DND-41 (cell line): ENCODE results near the gene KDELR1.
"Not testable (repeated sequence)": the region's sequence is repeated elsewhere in the genome, so short reads cannot be mapped to it uniquely, and the experiment has no call there.

ENCODE experiments used
- ATAC-seq: fragments of 200-7000 bp; cut with Tn5 transposase; 3 replicates; pipeline ENCODE4 v1.9.1; 2021; ENCODE audit warnings: low read depth; ENCODE audit not compliant: insufficient read depth
- DNase-seq: peaks from one replicate; pipeline ENCODE4 v3.0.0-alpha.2; 2020
- H2AFZ ChIP-seq: 2 replicates; pipeline ENCODE4 v1.6.0; 2012; ENCODE audit warnings: low read depth, low read length
- H3K27ac ChIP-seq: 2 replicates; pipeline ENCODE4 v1.5.1; 2012; ENCODE audit warnings: low read length, inconsistent platforms
- H3K27me3 ChIP-seq: fragments of 200-600 bp; sonication (generic); 2 replicates; pipeline ENCODE4 v1.6.0; 2012; ENCODE audit warnings: low read length, mild to moderate bottlenecking, inconsistent platforms; ENCODE audit not compliant: insufficient read depth, poor library complexity
- H3K36me3 ChIP-seq: 2 replicates; pipeline ENCODE4 v1.5.1; 2012; ENCODE audit warnings: low read length, inconsistent platforms; ENCODE audit not compliant: insufficient read depth
- H3K4me1 ChIP-seq: 2 replicates; pipeline ENCODE4 v1.5.1; 2012; ENCODE audit warnings: mild to moderate bottlenecking, low read length; ENCODE audit not compliant: insufficient read depth
- H3K4me2 ChIP-seq: 2 replicates; pipeline ENCODE4 v1.6.0; 2012; ENCODE audit warnings: mild to moderate bottlenecking, moderate library complexity, low read length, inconsistent platforms; ENCODE audit not compliant: insufficient read depth
- H3K4me3 ChIP-seq, 2 experiments: fragments of 200-600 bp in 1 of 2; shearing (Covaris generic) in 1 of 2; 2 replicates each; pipeline ENCODE4 v1.5.1; 2012 to 2016; ENCODE audit warnings: inconsistent platforms in 2 of 2, low read length in 2 of 2, mild to moderate bottlenecking in 2 of 2, low read depth in 1 of 2, moderate library complexity in 1 of 2
- H3K79me2 ChIP-seq: 2 replicates; pipeline ENCODE4 v1.6.0; 2012; ENCODE audit warnings: low read length, inconsistent platforms; ENCODE audit not compliant: insufficient read depth
- H3K9ac ChIP-seq: 2 replicates; pipeline ENCODE4 v1.6.0; 2012; ENCODE audit warnings: low read depth, mild to moderate bottlenecking, inconsistent platforms, low read length, moderate library complexity
- H3K9me3 ChIP-seq: 2 replicates; pipeline ENCODE4 v1.5.1; 2012; ENCODE audit warnings: low read length, moderate library complexity, mild to moderate bottlenecking, inconsistent platforms; ENCODE audit not compliant: insufficient read depth, severe bottlenecking
- H4K20me1 ChIP-seq: 2 replicates; pipeline ENCODE4 v1.6.0; 2012; ENCODE audit warnings: low read length; ENCODE audit not compliant: insufficient read depth
- EZH2 ChIP-seq: IDR thresholded peaks from 3 replicates; pipeline ENCODE4 v1.6.1; 2012; ENCODE audit warnings: borderline replicate concordance, low read depth, mild to moderate bottlenecking, moderate library complexity, low read length, inconsistent platforms; ENCODE audit not compliant: severe bottlenecking
- TF ChIP-seq, protein P1 (sequence below): IDR thresholded peaks from 2 replicates; pipeline ENCODE4 v1.5.1; 2012; ENCODE audit warnings: borderline replicate concordance, low read length, moderate library complexity, mild to moderate bottlenecking; ENCODE audit not compliant: poor library complexity, severe bottlenecking; ENCODE audit errors: extremely low read depth

The KDELR1 gene

DNA sequence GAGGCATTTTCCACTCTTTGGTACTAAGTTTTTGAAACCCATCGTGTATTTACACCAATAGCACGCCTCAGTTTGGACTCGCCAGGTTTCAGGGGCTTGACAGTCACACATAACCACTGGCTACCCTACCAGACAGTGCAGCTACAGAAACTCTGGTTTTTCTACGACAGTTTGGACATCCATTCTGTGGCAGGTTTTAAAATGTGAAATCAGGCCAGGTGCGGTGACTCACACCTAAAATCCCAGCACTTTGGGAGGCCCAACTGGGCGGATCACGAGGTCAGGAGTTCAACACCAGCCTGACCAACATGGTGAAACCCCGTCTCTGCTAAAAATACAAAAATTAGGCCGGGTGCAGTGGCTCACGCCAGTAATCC, 13.2 kb downstream of the KDELR1 start:
- Histone ChIP-seq H3K9ac (no peak overlapping the region), H3K27ac (no peak overlapping the region), H3K4me3 (no peak overlapping the region), H3K36me3 (peaks cover 17% of the 10 kb centered on the region; the same call in 1 of the 2 replicates), H3K27me3 (no peaks in the 10 kb centered on the region), H3K4me1 (no peaks in the 10 kb centered on the region), H3K79me2 (no peaks in the 10 kb centered on the region), H2AFZ (no peak overlapping the region), H3K9me3 (no peaks in the 10 kb centered on the region), H3K4me2 (no peak overlapping the region), H4K20me1 (no peaks in the 10 kb centered on the region)
- TF ChIP-seq EZH2, result no peak
- TF ChIP-seq, protein P1, sequence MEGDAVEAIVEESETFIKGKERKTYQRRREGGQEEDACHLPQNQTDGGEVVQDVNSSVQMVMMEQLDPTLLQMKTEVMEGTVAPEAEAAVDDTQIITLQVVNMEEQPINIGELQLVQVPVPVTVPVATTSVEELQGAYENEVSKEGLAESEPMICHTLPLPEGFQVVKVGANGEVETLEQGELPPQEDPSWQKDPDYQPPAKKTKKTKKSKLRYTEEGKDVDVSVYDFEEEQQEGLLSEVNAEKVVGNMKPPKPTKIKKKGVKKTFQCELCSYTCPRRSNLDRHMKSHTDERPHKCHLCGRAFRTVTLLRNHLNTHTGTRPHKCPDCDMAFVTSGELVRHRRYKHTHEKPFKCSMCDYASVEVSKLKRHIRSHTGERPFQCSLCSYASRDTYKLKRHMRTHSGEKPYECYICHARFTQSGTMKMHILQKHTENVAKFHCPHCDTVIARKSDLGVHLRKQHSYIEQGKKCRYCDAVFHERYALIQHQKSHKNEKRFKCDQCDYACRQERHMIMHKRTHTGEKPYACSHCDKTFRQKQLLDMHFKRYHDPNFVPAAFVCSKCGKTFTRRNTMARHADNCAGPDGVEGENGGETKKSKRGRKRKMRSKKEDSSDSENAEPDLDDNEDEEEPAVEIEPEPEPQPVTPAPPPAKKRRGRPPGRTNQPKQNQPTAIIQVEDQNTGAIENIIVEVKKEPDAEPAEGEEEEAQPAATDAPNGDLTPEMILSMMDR, result no peak
- DNase-seq (no peak), ATAC-seq (no peak)

DNA sequence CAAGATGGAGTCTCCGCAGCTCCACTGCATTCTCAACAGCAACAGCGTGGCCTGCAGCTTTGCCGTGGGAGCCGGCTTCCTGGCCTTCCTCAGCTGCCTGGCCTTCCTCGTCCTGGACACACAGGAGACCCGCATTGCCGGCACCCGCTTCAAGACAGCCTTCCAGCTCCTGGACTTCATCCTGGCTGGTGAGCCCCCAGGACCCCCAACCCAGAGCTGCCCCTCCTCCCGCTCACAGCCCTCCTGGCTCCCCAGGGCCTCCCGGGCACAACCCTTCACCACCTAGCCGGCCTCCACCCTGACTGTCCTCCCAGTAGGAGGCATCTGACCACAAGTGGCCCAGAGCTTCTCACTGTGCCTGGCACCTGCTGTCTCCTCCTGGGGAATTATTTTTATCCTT, 17.8 kb downstream of the KDELR1 start:
- Histone ChIP-seq H3K9me3 (no peaks in the 10 kb centered on the region), H3K4me1 (no peaks in the 10 kb centered on the region), H3K36me3 (no peaks in the 10 kb centered on the region), H3K4me2 (no peak overlapping the region), H2AFZ (no peak overlapping the region), H4K20me1 (no peaks in the 10 kb centered on the region), H3K79me2 (no peaks in the 10 kb centered on the region), H3K27me3 (no peaks in the 10 kb centered on the region), H3K4me3 (no peak overlapping the region), H3K9ac (no peak overlapping the region), H3K27ac (no peak overlapping the region)
- no peak for ATAC-seq
- no peak for DNase-seq
- TF ChIP-seq, protein P1, result no peak
- TF ChIP-seq EZH2, result no peak

DNA sequence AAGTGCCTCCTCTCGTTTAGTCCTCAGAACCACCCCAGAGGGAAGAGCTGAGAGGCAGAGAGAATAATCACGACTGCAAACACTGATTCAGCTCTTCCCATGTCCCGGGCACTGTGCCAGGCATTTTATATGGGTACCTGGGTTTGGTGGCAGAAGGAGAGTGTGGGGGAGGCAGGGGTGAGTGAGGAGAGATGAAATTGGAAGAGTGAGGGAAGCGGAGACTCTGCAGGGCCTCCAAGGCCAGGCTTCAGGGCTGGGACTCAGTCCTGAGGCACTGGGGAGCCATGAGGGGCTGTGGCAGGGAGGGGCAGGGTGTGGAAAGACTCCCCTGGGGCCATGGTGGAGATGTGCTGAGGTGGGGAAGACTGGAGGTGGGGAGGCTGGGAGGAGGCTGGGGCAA, 18.4 kb downstream of the KDELR1 start:
- Histone ChIP-seq H3K9me3 (no peaks in the 10 kb centered on the region), H3K27me3 (no peaks in the 10 kb centered on the region), H3K27ac (no peak overlapping the region), H3K9ac (no peak overlapping the region), H3K4me3 (no peak overlapping the region), H3K4me2 (no peak overlapping the region), H2AFZ (no peak overlapping the region), H3K36me3 (no peaks in the 10 kb centered on the region), H3K4me1 (no peaks in the 10 kb centered on the region), H4K20me1 (no peaks in the 10 kb centered on the region), H3K79me2 (no peaks in the 10 kb centered on the region)
- TF ChIP-seq, protein P1, result no peak
- no peak for TF ChIP-seq EZH2
- DNase-seq (no peak), ATAC-seq (no peak)

GRCh38 chr19:48371771-48372170, 19.6 kb downstream of the KDELR1 start:
- ATAC-seq, H3K27me3 ChIP-seq, H3K36me3 ChIP-seq, H3K79me2 ChIP-seq, DNase-seq, H4K20me1 ChIP-seq, H3K4me3 ChIP-seq, H3K9ac ChIP-seq, H3K9me3 ChIP-seq, H3K4me1 ChIP-seq, H2AFZ ChIP-seq, H3K27ac ChIP-seq, H3K4me2 ChIP-seq: not testable (repeated sequence)
